Ascending aorta (tissue), 2 donors: ENCODE data around the gene ELFN1. TPM values are rescaled to one million over a fixed set of nuclear protein-coding genes. Genes with fewer than 3 reads are reported as not detected.

Experiments
- DNase-seq, 2 donors: peaks; one replicate each; pipeline ENCODE4 v3.0.0-alpha.2; 2019; ENCODE audit warnings: low spot score in 2 of 2
- H3K27ac ChIP-seq, 2 donors: fragments of 200-600 bp; sonication (generic); one replicate each; pipeline ENCODE4 v1.5.1; 2016 to 2017; ENCODE audit warnings: mild to moderate bottlenecking in 1 of 2
- H3K27me3 ChIP-seq: fragments of 200-600 bp; sonication (generic); one replicate; pipeline ENCODE4 v1.5.1; 2017
- H3K36me3 ChIP-seq, 2 donors: fragments of 200-600 bp; sonication (generic); one replicate each; pipeline ENCODE4 v1.5.1; 2016
- H3K4me1 ChIP-seq, 2 donors: fragments of 200-600 bp; sonication (generic); one replicate each; pipeline ENCODE4 v1.5.1; 2016 to 2017; ENCODE audit warnings: mild to moderate bottlenecking in 1 of 2
- H3K4me3 ChIP-seq, 2 donors: fragments of 200-600 bp; sonication (generic); one replicate each; pipeline ENCODE4 v1.5.1; 2016 to 2017; ENCODE audit warnings: mild to moderate bottlenecking in 1 of 2
- H3K9me3 ChIP-seq, 2 donors: fragments of 200-600 bp; sonication (generic); one replicate each; pipeline ENCODE4 v1.5.1; 2016
- intact Hi-C: fragments of 100-400 bp; cut with DNase I; formaldehyde crosslinking; loops from one replicate; pipeline ENCODE4 v1.15.1; 2023
- total RNA-seq: library from RNA; depleted of rRNA; stranded (reverse); fragments of >200 nt; gene quantifications from one replicate; pipeline ENCODE4 v1.1.0, GENCODE V29; 2016
- TF ChIP-seq, protein P1 (sequence below), 3 experiments: fragments of 200-600 bp in 2 of 3; fragments of 450-650 bp in 1 of 3; sonication (generic) in 2 of 3; IDR thresholded peaks; one replicate each; pipeline ENCODE4 v1.5.1; 2016 to 2019; ENCODE audit warnings: antibody characterized with exemption in 3 of 3, mild to moderate bottlenecking in 1 of 3, moderate library complexity in 1 of 3

ELFN1 gene
- total RNA-seq, 1 donor from 2014 or later = 7.3 TPM

DNA sequence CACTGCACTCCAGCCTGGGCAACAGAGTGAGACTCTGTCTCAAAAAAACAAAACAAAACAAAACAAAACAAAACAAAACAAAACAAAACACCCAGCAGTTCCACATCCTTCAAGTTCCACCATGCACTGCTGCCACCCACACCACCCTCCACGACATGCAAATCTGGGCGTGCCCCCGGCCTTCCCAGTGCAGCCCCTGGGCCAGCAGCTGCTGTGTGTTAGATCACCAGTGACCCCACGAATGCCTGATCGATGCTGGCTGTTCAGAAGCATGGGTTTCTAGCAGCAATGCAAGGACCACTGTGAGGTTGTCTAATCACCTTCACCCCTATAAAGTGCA is 36.3 kb downstream of the ELFN1 start:
- peak; percentile 2 to 34 for DNase-seq
- intact Hi-C loops = no loop called here

DNA sequence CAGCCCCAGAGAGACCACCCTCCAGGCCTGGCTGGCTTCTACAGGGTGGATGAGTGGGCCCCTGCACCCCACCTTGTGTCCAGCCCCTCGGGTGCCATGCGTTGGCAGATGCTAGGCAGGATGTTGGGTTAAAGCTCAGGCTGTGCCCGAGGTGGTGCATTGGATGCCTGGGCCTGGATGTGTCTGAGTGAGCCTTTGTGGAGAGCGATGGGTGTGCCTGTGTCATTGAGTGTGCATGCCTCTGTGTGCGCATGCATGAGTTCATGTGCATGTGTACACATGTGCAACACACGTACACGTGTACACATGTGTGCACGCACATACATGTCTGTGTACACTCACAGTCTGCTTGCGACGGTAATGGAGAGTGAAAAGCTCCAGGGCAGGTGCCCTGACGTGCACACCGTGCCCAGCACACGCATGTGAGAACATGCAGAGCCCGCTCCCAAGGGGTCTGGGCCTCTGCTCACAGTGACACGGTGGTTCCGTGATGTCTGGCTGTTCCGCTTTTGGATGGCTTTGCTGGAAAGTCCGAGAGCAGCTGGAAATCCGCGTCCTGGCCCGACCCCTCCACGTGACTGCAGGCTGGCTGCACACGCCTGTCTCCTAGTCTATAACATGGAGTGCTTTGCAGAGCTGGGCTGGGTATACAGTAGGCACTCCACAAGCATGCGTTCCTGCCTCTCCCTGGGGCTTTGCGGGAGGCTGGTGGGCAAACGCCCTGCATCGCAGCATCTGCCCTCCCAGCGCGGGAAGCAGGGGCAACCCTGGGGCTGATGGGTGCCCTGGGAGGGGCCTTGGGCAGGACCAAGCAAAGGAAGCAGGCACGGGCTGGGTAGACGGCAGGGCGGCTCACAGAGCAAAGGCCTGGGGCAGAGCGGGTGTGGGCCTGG is 36.9 kb downstream of the ELFN1 start:
- H3K4me1 ChIP-seq = no peaks in the 10 kb centered on the region
- H3K9me3 ChIP-seq = peaks cover 4 to 15% of the 10 kb centered on the region in 2 donors
- no peak overlapping the region for H3K27ac ChIP-seq
- DNase-seq = peak; percentile 3 to 51
- TF ChIP-seq, protein P1, sequence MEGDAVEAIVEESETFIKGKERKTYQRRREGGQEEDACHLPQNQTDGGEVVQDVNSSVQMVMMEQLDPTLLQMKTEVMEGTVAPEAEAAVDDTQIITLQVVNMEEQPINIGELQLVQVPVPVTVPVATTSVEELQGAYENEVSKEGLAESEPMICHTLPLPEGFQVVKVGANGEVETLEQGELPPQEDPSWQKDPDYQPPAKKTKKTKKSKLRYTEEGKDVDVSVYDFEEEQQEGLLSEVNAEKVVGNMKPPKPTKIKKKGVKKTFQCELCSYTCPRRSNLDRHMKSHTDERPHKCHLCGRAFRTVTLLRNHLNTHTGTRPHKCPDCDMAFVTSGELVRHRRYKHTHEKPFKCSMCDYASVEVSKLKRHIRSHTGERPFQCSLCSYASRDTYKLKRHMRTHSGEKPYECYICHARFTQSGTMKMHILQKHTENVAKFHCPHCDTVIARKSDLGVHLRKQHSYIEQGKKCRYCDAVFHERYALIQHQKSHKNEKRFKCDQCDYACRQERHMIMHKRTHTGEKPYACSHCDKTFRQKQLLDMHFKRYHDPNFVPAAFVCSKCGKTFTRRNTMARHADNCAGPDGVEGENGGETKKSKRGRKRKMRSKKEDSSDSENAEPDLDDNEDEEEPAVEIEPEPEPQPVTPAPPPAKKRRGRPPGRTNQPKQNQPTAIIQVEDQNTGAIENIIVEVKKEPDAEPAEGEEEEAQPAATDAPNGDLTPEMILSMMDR (IDR thresholded peaks at IDR 0.05) = no peak
- intact Hi-C loops = no loop called here
- H3K36me3 ChIP-seq = no peaks in the 10 kb centered on the region
- H3K27me3 ChIP-seq = no peaks in the 10 kb centered on the region
- no peak overlapping the region for H3K4me3 ChIP-seq

More for the DNA sequence above, 36.3 kb downstream of the ELFN1 start:
- H3K27me3 ChIP-seq = no peaks in the 10 kb centered on the region
- TF ChIP-seq, protein P1 (IDR thresholded peaks at IDR 0.05) = no peak
- H3K4me1 ChIP-seq = no peaks in the 10 kb centered on the region
- H3K27ac ChIP-seq = no peak overlapping the region
- no peaks in the 10 kb centered on the region for H3K36me3 ChIP-seq
- H3K9me3 ChIP-seq = peaks cover 4 to 20% of the 10 kb centered on the region in 2 donors
- no peak overlapping the region for H3K4me3 ChIP-seq

DNA sequence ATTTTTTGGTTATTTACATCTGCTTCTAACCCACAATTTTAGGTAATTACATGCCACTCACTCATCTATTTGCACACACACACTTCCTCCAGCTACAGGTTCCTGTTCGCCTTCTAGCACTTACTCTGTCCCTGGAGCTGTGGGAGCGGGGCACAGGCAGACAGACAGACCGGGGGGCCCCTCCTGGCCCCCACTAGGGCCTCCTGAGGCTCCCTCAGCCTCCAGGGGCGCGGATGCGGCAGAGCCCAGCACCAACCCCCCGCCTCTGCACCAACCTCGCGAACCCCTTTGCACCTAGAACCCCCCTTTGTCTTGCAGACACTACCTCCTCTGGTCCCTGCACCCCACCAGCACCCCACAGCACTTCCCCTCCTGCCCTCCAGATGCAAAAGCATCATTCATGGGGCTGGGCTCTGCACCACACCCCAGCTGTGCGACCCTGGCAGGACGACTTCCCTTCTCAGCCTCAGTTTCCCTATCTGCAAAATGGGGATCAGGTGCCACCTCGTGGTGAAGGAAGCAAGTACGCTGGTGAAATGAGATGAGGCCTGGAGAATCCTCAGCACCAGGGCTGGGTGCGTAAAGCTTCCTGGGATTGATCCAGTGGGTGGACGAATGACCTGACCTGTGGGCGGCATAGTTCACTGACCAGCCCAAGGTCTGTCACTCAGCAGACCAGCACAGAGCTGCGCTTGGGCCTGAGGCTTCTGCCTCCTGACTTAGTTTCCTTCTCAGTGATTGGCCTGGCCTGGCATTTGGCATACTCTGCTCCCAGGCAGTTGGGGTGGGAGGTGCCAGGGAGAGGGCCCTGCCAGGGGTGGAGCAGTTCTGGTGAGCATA is 37.9 kb downstream of the ELFN1 start:
- TF ChIP-seq, protein P1 (IDR thresholded peaks at IDR 0.05) = no peak
- peak in 1 of 2 donors; percentile 37 for DNase-seq

DNA sequence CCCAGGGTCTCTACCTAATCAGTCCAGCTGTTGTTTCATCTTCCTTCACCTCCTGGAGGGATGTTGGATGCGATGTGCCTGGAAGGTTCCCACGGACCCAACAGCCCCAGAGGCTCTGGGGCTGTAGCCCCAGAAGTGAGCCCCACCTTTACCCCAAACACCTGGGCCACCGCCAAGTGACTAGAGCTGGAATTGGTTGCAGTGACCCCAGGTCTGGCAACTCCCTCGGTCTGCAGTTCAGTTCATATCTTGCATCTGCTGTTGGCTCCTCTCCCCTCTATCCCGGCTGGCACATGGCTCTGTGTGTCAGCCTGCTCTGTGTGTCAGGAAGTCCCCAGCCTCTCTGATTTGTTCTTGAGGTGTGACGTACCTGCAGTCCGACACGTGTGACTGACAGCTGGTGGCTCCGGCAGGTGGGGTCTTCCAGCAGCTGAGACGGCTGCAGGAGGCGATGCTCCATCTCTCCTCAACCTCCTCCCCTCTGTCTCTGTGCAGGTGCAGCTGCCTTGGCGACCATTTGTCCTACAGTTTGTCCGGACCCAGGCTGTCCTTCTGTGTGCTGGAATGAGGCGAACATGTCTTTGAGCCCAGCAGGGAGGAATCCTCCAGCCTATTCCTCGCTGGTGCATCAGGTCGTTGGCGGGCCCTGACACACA is 38.6 kb downstream of the ELFN1 start:
- H3K4me3 ChIP-seq = no peak overlapping the region
- H3K4me1 ChIP-seq = no peaks in the 10 kb centered on the region
- DNase-seq = peak in 1 of 2 donors; percentile 44
- no peak overlapping the region for H3K27ac ChIP-seq
- H3K27me3 ChIP-seq = no peaks in the 10 kb centered on the region
- no peaks in the 10 kb centered on the region for H3K36me3 ChIP-seq
- TF ChIP-seq, protein P1 (IDR thresholded peaks at IDR 0.05) = no peak
- intact Hi-C loops = no loop called here
- peaks cover 4% of the 10 kb centered on the region in 2 donors for H3K9me3 ChIP-seq

More for the DNA sequence above, 37.9 kb downstream of the ELFN1 start:
- Histone ChIP-seq H3K9me3 (peaks cover 4 to 5% of the 10 kb centered on the region in 2 donors), H3K27ac (no peak overlapping the region), H3K36me3 (no peaks in the 10 kb centered on the region), H3K4me3 (no peak overlapping the region), H3K4me1 (no peaks in the 10 kb centered on the region), H3K27me3 (no peaks in the 10 kb centered on the region)
- intact Hi-C loops = no loop called here

DNA sequence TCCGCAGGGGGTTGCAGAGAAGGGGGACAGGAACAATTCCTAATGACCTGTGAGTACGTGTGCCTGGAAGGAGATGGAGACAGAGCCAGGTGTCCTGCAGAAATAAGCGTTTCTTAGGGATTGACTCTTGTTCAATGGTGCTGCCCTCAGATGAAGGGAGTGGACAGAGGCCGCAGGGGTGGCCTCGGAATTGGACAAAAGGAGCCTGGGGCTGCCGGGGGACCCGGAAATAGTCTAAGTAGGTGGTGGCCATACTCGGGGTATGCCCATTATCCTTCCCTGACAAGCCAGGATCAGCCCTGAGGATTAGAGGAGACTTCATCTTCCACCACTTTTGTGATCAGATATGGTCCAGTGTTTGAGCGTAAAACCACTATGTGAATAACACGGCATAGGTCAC is 39.2 kb downstream of the ELFN1 start:
- Histone ChIP-seq H3K27ac (no peak overlapping the region), H3K27me3 (no peaks in the 10 kb centered on the region), H3K9me3 (peaks cover 4% of the 10 kb centered on the region in 2 donors), H3K36me3 (no peaks in the 10 kb centered on the region), H3K4me3 (no peak overlapping the region), H3K4me1 (no peaks in the 10 kb centered on the region)
- intact Hi-C loops = no loop called here
- TF ChIP-seq, protein P1 (IDR thresholded peaks at IDR 0.05) = no peak
- peak in 1 of 2 donors; percentile 43 for DNase-seq
